GM23248 (cell line): ENCODE results near the gene STAT1.

Experiments
- EZH2 ChIP-seq: fragments of 200-600 bp; sonication (generic); IDR thresholded peaks from 2 replicates; pipeline ENCODE4 v1.6.1; 2018; ENCODE audit warnings: antibody characterized with exemption, mild to moderate bottlenecking; ENCODE audit not compliant: insufficient read depth, poor library complexity, severe bottlenecking
- EZH2phosphoT487 ChIP-seq: fragments of 200-600 bp; sonication (generic); IDR thresholded peaks from 2 replicates; pipeline ENCODE4 v1.6.1; 2018; ENCODE audit warnings: antibody characterized with exemption, moderate library complexity, mild to moderate bottlenecking, low read depth; ENCODE audit not compliant: insufficient read depth

GRCh38 chr2:190977505-190977904 lies 36.5 kb downstream of the STAT1 start:
- TF ChIP-seq EZH2, result no peak
- TF ChIP-seq EZH2phosphoT487, result no peak
